MCF 10A (cell line): Measurements from ENCODE around the gene SLC25A22. TPM values are rescaled to one million over a fixed set of nuclear protein-coding genes. Genes with fewer than 3 reads are reported as not detected.

Source experiments
- BruUV-seq: library from RNA; stranded (reverse); fragments of 400-500 nt; replicated peaks from 2 replicates; lab custom pipeline; 2021; lab: Mats Ljungman, UMichigan
- CTCF ChIA-PET: fragments of 300-600 bp; sonication (Branson Sonifier 250); formaldehyde crosslinking; extraction: SDS; loops from one replicate; lab custom pipeline; 2021; ENCODE audit warnings: antibody characterized with exemption, inconsistent platforms; lab: Yijun Ruan, JAX
- POLR2A ChIA-PET: fragments of 300-600, 350-650 bp; sonication (Branson Sonifier 250); formaldehyde crosslinking; extraction: SDS; loops from one replicate; lab custom pipeline; 2020; ENCODE audit warnings: antibody characterized with exemption, inconsistent platforms; lab: Yijun Ruan, JAX
- DNase-seq: peaks from one replicate; pipeline ENCODE4 v3.0.0-alpha.2; 2018; ENCODE audit not compliant: unreplicated experiment
- H3K27ac Mint-ChIP-seq: one replicate; pipeline ENCODE4 v1.8.0; 2022; ENCODE audit warnings: mild to moderate bottlenecking, low read depth, mixed read lengths; ENCODE audit not compliant: unreplicated experiment
- H3K27me3 Mint-ChIP-seq: one replicate; pipeline ENCODE4 v1.8.0; 2022; ENCODE audit warnings: mixed read lengths; ENCODE audit not compliant: insufficient read depth, unreplicated experiment
- H3K36me3 Mint-ChIP-seq: one replicate; pipeline ENCODE4 v1.8.0; 2022; ENCODE audit warnings: mild to moderate bottlenecking, moderate library complexity, mixed read lengths; ENCODE audit not compliant: insufficient read depth, unreplicated experiment
- H3K4me1 Mint-ChIP-seq: one replicate; pipeline ENCODE4 v1.8.0; 2022; ENCODE audit warnings: mixed read lengths; ENCODE audit not compliant: insufficient read depth, unreplicated experiment
- H3K4me3 Mint-ChIP-seq: one replicate; pipeline ENCODE4 v1.8.0; 2022; ENCODE audit warnings: mild to moderate bottlenecking, moderate library complexity, mixed read lengths; ENCODE audit not compliant: unreplicated experiment
- H3K9me3 Mint-ChIP-seq: one replicate; pipeline ENCODE4 v1.8.0; 2022; ENCODE audit warnings: mixed read lengths; ENCODE audit not compliant: unreplicated experiment
- intact Hi-C: fragments of 100-400 bp; cut with micrococcal nuclease; formaldehyde crosslinking; loops from 2 replicates; pipeline ENCODE4 v1.14.1; 2022
- total RNA-seq: library from RNA; stranded (reverse); gene quantifications from 2 replicates; pipeline ENCODE4 v1.2.3, GENCODE V29; 2022
- TF ChIP-seq, protein P1 (sequence below): fragments of 200-600 bp; IDR thresholded peaks from one replicate; pipeline ENCODE4 v1.8.0; 2022; ENCODE audit warnings: antibody characterized with exemption, mild to moderate bottlenecking; ENCODE audit not compliant: unreplicated experiment

Gene SLC25A22
- total RNA-seq, 1 experiment from 2014 or later, result 34.0 TPM

- peak within 1 kb of the TSS; percentile 81 for H3K4me3 Mint-ChIP-seq
- H3K36me3 Mint-ChIP-seq, result peaks cover 40% of the 10 kb centered on the region
- peak within 1 kb of the TSS; percentile 94 for H3K27ac Mint-ChIP-seq
- intact Hi-C loops, result no loop called here
- peaks cover 17% of the 10 kb centered on the region for H3K4me1 Mint-ChIP-seq
- peak; percentile 68 for DNase-seq
- H3K9me3 Mint-ChIP-seq, result no peaks in the 10 kb centered on the region
- no TSS peak for BruUV-seq
- CTCF ChIA-PET, result no interaction called here
- POLR2A ChIA-PET, result interaction anchor here (0.6 to 11.4 kb wide), 9 partner anchors 8 to 256 kb away, joined by 3 to 274 read pairs (median 4); partner anchors contain the start of genes AP2A2, PHRF1, PNPLA2 and POLR2L
- TF ChIP-seq, protein P1, sequence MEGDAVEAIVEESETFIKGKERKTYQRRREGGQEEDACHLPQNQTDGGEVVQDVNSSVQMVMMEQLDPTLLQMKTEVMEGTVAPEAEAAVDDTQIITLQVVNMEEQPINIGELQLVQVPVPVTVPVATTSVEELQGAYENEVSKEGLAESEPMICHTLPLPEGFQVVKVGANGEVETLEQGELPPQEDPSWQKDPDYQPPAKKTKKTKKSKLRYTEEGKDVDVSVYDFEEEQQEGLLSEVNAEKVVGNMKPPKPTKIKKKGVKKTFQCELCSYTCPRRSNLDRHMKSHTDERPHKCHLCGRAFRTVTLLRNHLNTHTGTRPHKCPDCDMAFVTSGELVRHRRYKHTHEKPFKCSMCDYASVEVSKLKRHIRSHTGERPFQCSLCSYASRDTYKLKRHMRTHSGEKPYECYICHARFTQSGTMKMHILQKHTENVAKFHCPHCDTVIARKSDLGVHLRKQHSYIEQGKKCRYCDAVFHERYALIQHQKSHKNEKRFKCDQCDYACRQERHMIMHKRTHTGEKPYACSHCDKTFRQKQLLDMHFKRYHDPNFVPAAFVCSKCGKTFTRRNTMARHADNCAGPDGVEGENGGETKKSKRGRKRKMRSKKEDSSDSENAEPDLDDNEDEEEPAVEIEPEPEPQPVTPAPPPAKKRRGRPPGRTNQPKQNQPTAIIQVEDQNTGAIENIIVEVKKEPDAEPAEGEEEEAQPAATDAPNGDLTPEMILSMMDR, result no peak
- H3K27me3 Mint-ChIP-seq, result no peaks in the 10 kb centered on the region
Measured at GRCh38 chr11:832529-833113, 34.5 kb upstream of the SLC25A22 start, which contains the start of gene CD151. Gene CD151 (plus strand): TSS chr11:832952. CDS start chr11:836070, 3,118 bp downstream.

DNA sequence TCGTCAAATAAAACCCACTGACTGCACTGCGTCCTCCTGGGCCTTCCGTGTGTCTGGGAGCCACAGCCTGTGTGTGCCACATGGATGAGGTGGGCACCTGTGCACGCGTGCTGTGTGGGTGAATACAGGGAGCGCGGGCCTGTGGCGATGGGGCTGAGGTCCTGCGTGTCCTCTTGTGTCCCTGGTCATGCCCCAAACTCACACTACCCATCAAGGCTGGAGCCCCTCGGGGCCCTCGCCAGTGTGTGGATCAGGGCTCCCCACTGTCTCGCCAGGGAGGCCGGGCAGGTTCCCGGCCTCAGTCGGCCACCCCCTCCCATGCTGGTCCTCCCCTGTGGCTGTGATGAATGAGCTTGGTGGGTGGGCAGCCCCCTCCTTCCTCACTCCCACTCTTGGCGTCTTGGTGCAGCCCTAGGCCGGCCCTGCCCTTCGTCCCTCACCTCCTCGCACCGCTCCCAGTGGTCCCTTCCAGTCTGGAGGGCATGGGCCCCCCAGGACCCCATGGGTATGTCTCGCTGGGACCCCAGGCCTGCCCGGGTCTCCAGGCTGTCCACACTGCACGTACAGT is 34.0 kb upstream of the SLC25A22 start:
- BruUV-seq, result no TSS peak
- intact Hi-C loops, result no loop called here
- ChIA-PET CTCF (no interaction called here), POLR2A (interaction anchor here (0.5 to 11.4 kb wide), 10 partner anchors 7 to 296 kb away, joined by 3 to 274 read pairs (median 4); partner anchors contain the start of genes AP2A2, HRAS, PNPLA2 and POLR2L)
- Mint-ChIP-seq H3K4me3 (peak overlapping the region; percentile 81), H3K27me3 (no peaks in the 10 kb centered on the region), H3K4me1 (peaks cover 17% of the 10 kb centered on the region), H3K9me3 (no peaks in the 10 kb centered on the region), H3K36me3 (peaks cover 34% of the 10 kb centered on the region), H3K27ac (no peak overlapping the region)
- TF ChIP-seq, protein P1, result no peak
- DNase-seq, result no peak

DNA sequence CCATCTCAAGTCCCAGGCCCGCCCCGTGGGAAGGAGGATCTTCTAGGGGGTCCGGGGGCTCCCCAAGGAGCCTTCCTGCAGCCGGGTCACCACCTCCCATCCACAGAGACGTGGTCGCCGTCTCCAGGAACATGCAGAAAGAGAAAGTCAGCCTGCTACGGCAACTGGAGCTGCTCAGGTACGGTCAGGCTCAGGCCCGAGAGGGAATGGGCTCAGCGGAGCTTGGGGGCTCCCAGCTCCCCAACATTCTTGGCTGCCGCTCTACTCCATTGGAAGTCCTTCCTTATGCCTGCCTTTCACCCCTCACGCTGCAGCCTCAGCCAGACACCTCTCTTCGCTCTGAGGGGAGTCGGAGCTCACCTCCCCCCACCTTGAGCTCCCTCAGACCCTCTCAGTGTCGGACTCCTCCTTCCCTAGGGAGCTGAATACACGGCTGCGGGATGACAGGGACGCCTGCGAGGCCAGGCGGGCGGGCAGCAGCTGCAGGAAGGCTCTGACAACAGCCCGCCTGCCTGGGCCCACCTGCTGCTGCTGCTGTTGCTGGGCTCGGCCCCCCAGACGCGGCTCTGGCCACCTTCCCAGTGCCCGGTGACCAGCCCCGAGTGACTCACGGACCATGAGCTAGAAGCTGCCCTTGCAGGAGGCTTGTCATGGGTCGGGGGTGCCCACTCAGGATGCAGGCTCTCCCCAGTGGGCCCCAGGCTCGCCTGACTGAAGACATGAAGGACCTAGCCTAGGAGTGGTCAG is 33.2 kb upstream of the SLC25A22 start:
- H3K4me3 Mint-ChIP-seq, result peak overlapping the region; percentile 46
- BruUV-seq, result no TSS peak
- CTCF ChIA-PET, result no interaction called here
- intact Hi-C loops, result no loop called here
- TF ChIP-seq, protein P1, result no peak
- DNase-seq, result no peak
- POLR2A ChIA-PET, result interaction anchor here (0.5 to 11.4 kb wide), 8 partner anchors 12 to 296 kb away, joined by 3 to 274 read pairs (median 4); partner anchors contain the start of genes AP2A2, HRAS, PNPLA2 and POLR2L
- H3K27ac Mint-ChIP-seq, result no peak overlapping the region
- H3K36me3 Mint-ChIP-seq, result peaks cover 27% of the 10 kb centered on the region
- H3K27me3 Mint-ChIP-seq, result no peaks in the 10 kb centered on the region
- no peaks in the 10 kb centered on the region for H3K9me3 Mint-ChIP-seq
- peaks cover 17% of the 10 kb centered on the region for H3K4me1 Mint-ChIP-seq
